NB4 (cell line): ENCODE measurements around the gene NEMP2.

Experiments
- MAX ChIP-seq: IDR thresholded peaks from 2 replicates; pipeline ENCODE4 v1.6.1; 2011; ENCODE audit warnings: low read depth, low read length
- POLR2A ChIP-seq: IDR thresholded peaks from 2 replicates; pipeline ENCODE4 v1.6.1; 2011; ENCODE audit warnings: mild to moderate bottlenecking; ENCODE audit not compliant: insufficient read length; ENCODE audit errors: extremely low read depth
- TF ChIP-seq, protein P1 (sequence below): IDR thresholded peaks from one replicate; pipeline ENCODE4 v1.5.1; 2012; ENCODE audit warnings: low read depth, low read length

DNA sequence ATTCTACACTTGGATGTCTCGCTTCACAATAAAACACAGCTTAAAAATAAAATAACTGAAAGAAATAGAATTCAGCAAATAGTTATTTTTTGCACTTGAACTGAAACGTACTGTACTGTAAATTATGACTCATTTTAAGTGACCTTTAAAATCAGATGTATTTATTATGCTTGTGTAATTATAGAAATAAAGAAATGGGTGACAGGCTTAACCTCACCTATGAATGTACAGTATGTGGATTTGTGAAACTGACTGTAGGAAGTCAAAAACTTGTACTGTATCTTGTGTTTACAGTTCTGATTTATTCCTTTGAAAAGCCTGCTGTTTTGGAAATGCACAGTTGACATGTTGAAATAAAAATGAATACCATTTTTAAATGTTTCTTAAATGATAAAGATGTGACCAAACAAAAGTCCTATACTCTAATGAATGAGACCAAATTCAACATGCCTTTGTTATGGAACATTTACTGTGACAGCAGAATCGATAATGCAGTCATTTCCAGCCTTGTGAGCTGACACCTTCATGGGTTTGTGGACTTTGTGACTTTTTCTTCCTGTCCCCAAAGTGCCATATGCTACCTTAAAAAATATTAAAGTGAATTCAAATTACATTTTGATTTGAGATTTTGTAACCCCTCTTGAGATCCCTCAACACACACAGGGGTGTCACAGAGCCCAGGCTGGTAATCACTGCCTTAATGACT lies 32.7 kb downstream of the NEMP2 start:
- TF ChIP-seq, protein P1, sequence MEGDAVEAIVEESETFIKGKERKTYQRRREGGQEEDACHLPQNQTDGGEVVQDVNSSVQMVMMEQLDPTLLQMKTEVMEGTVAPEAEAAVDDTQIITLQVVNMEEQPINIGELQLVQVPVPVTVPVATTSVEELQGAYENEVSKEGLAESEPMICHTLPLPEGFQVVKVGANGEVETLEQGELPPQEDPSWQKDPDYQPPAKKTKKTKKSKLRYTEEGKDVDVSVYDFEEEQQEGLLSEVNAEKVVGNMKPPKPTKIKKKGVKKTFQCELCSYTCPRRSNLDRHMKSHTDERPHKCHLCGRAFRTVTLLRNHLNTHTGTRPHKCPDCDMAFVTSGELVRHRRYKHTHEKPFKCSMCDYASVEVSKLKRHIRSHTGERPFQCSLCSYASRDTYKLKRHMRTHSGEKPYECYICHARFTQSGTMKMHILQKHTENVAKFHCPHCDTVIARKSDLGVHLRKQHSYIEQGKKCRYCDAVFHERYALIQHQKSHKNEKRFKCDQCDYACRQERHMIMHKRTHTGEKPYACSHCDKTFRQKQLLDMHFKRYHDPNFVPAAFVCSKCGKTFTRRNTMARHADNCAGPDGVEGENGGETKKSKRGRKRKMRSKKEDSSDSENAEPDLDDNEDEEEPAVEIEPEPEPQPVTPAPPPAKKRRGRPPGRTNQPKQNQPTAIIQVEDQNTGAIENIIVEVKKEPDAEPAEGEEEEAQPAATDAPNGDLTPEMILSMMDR = no peak
- TF ChIP-seq POLR2A = no peak
- no peak for TF ChIP-seq MAX
